A673 (cell line): Measurements from ENCODE around the gene PCID2.

ENCODE experiments used
- EZH2 ChIP-seq: fragments of 200-600 bp; sonication (generic); IDR thresholded peaks from 2 replicates; pipeline ENCODE4 v1.6.1; 2017; ENCODE audit warnings: borderline replicate concordance, low read depth, mild to moderate bottlenecking, mixed read lengths, antibody characterized with exemption, low read length; ENCODE audit not compliant: poor library complexity, severe bottlenecking
- TF ChIP-seq, protein P1 (sequence below): fragments of 300-800, 200-600 bp; sonication (generic); conservative IDR thresholded peaks from 2 replicates; pipeline ENCODE4 v1.5.1; 2017; ENCODE audit warnings: low read depth, mild to moderate bottlenecking, antibody characterized with exemption, low read length, moderate library complexity, mixed read lengths

DNA sequence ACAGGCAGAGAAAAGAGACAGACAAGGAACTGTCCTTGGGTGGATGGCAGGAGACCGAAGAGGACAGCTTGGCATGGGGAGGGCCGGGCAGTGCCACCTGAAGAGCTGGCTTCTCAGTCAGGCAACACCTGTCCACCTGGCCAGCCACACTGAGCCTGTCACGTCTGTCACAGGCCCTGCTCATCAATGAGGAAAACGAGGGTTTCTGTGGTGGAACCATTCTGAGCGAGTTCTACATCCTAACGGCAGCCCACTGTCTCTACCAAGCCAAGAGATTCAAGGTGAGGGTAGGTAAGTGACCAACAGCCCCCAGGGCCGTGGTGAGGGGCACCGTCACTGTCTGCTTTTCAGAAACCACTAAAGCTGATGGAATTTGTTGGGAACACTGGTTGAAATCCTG, 61.3 kb downstream of the PCID2 start:
- TF ChIP-seq, protein P1, sequence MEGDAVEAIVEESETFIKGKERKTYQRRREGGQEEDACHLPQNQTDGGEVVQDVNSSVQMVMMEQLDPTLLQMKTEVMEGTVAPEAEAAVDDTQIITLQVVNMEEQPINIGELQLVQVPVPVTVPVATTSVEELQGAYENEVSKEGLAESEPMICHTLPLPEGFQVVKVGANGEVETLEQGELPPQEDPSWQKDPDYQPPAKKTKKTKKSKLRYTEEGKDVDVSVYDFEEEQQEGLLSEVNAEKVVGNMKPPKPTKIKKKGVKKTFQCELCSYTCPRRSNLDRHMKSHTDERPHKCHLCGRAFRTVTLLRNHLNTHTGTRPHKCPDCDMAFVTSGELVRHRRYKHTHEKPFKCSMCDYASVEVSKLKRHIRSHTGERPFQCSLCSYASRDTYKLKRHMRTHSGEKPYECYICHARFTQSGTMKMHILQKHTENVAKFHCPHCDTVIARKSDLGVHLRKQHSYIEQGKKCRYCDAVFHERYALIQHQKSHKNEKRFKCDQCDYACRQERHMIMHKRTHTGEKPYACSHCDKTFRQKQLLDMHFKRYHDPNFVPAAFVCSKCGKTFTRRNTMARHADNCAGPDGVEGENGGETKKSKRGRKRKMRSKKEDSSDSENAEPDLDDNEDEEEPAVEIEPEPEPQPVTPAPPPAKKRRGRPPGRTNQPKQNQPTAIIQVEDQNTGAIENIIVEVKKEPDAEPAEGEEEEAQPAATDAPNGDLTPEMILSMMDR = no peak
- no peak for TF ChIP-seq EZH2
